ENCODE measurements around the gene DNM2. TPM values are rescaled to one million over a fixed set of nuclear protein-coding genes. Genes with fewer than 3 reads are reported as not detected.
A peak's percentile ranks its signal among the peaks of the same experiment; 100 is the strongest.
"Not testable (repeated sequence)": the region's sequence is repeated elsewhere in the genome, so short reads cannot be mapped to it uniquely, and the experiment has no call there.

The DNM2 gene
- total RNA-seq, 3 donors from 2014 or later: 318 to 602 (median 562) TPM

DNA sequence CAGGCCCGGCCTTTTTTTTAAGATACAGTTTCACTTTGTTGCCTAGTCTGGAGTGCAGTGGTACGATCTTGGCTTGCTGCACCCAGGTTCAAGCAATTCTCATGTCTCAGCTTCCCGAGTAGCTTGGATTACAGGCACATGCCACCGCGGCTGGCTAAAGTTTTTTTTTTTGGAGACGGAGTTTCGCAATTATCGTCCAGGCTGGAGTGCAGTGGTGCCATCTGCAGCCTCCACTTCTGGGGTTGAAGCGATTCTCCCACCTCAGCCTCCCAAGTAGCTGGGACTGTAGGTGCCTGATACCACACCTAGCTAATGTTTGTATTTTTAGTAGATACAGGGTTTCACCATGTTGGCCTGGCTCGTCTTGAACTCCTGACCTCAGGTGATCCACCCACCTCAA lies 148.6 kb downstream of the DNM2 start:
- no peak for DNase-seq
- intact Hi-C loops (cut with DNase I, micrococcal nuclease): loop anchor here in 1 of 2 donors (10.0 kb wide), 1 partner anchor 152 kb away; the partner anchor contains the start of gene DNM2
- ATAC-seq: no peak
- H3K4me3 ChIP-seq: no peak overlapping the region
- peaks cover 3% of the 10 kb centered on the region for H3K4me1 ChIP-seq (ENCODE audit: low read depth)
- peaks cover 3% of the 10 kb centered on the region for H3K36me3 ChIP-seq (ENCODE audit: low read depth)
- TF ChIP-seq CTCF (IDR thresholded peaks at IDR 0.05): no peak
- H3K9me3 ChIP-seq: no peaks in the 10 kb centered on the region

GRCh38 chr19:10868872-10869547 lies 151.1 kb downstream of the DNM2 start:
- no peaks in the 10 kb centered on the region for H3K9me3 ChIP-seq
- ATAC-seq: no peak
- TF ChIP-seq CTCF (IDR thresholded peaks at IDR 0.05): no peak
- peaks cover 7% of the 10 kb centered on the region for H3K4me1 ChIP-seq (ENCODE audit: low read depth)
- H3K4me3 ChIP-seq: no peak overlapping the region
- peaks cover 3% of the 10 kb centered on the region for H3K36me3 ChIP-seq (ENCODE audit: low read depth)
- DNase-seq: no peak
- intact Hi-C loops (cut with DNase I, micrococcal nuclease): loop anchor here in 1 of 2 donors (10.0 kb wide), 1 partner anchor 154 kb away; the partner anchor contains the start of gene DNM2

DNA sequence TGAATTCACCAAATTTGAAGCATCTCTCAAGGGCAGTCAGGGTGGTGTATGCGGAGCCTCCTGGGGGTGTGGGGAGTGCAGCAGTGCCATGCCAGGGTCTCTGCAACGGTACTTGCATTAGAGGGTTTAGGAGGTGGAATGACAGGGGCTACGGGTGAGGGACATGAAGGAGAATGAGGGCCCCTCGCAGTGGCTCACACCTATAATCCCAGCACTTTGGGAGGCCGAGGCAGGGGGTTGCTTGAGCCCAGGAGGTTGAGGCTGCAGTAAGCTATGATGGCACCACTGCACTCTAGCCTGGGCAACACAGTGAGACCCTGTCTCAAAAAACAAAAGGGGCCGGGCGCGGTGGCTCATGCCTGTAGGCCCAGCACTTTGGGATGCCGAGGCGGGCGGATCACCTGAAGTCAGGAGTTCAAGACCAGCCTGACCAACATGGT lies 152.0 kb downstream of the DNM2 start:
- peak; percentile 61 to 72 (median 64) for DNase-seq
- intact Hi-C loops (cut with DNase I, micrococcal nuclease): loop anchor here in 1 of 2 donors (10.0 kb wide), 1 partner anchor 155 kb away; the partner anchor contains the start of gene DNM2
- not testable (repeated sequence) for H3K36me3 ChIP-seq (ENCODE audit: low read depth); ATAC-seq; H3K4me3 ChIP-seq; H3K9me3 ChIP-seq
- peaks cover 11% of the 10 kb centered on the region for H3K4me1 ChIP-seq (ENCODE audit: low read depth)

DNA sequence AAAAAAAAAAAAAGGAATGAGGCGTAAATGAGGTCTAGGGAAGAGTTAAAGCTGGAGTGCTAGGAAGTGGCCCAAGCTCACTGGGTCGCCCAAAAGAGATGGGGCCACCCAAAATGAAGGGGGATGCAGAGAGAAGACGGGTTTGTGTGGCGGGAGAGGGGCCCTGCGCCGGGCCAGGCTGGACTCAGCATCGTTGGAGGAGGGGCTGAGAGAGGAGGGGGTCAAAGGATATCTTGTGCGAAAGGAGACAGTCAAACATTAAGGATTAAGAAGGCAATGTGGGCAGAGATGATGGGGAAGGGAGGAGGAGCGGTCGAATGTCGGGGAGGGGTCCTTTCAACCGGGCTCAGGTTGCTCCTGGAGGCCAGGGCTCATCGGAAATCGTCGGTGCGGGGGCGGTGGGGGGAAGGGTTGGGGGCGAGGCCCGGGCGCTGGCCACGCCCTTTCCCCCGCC lies 152.6 kb downstream of the DNM2 start:
- Histone ChIP-seq H3K4me3 (no peak overlapping the region), H3K36me3 (ENCODE audit: low read depth) (peaks cover 3% of the 10 kb centered on the region), H3K4me1 (ENCODE audit: low read depth) (peaks cover 11% of the 10 kb centered on the region), H3K9me3 (no peaks in the 10 kb centered on the region)
- intact Hi-C loops (cut with DNase I, micrococcal nuclease): no loop called here
- ATAC-seq: no peak
- no peak for DNase-seq
- TF ChIP-seq CTCF (IDR thresholded peaks at IDR 0.05): no peak

- peak; percentile 99 to 100 (median 100) for DNase-seq
- H3K9me3 ChIP-seq: no peaks in the 10 kb centered on the region
Observed at GRCh38 chr19:10870955-10871603, 153.2 kb downstream of the DNM2 start, which contains the start of gene CARM1. CARM1 (plus strand) TSS chr19:10871553; CDS start chr19:10871703, 150 bp downstream.

More at GRCh38 chr19:10870955-10871603, 153.2 kb downstream of the DNM2 start, which contains the start of gene CARM1:
- peaks cover 11% of the 10 kb centered on the region for H3K4me1 ChIP-seq (ENCODE audit: low read depth)
- peak within 1 kb of the TSS; percentile 83 for H3K4me3 ChIP-seq
- TF ChIP-seq CTCF (IDR thresholded peaks at IDR 0.05): peak; percentile 87
- intact Hi-C loops (cut with DNase I, micrococcal nuclease): no loop called here
- peaks cover 3% of the 10 kb centered on the region for H3K36me3 ChIP-seq (ENCODE audit: low read depth)
- peak; percentile 92 for ATAC-seq

Measured in mucosa of descending colon (tissue), 3 donors.